Prostate gland (tissue), 2 donors: Measurements from ENCODE around the gene GPR180.

Experiments
- CTCF ChIP-seq, 4 experiments: fragments of 200-600 bp in 2 of 4; fragments of 450-650 bp in 2 of 4; sonication (generic) in 2 of 4; IDR thresholded peaks; 1 replicate in 3 of 4; 2 replicates in 1 of 4; pipeline ENCODE4 v1.5.1; 2016 to 2019; ENCODE audit warnings: antibody characterized with exemption in 4 of 4, mild to moderate bottlenecking in 2 of 4, moderate library complexity in 2 of 4
- POLR2A ChIP-seq: fragments of 450-650 bp; IDR thresholded peaks from one replicate; pipeline ENCODE4 v1.6.1; 2016; ENCODE audit warnings: antibody characterized with exemption, mild to moderate bottlenecking

- TF ChIP-seq CTCF (IDR thresholded peaks at IDR 0.05) (no peak), POLR2A (no peak)
Observed at GRCh38 chr13:94596575-94596971, 5.1 kb upstream of the GPR180 start.
